Left lobe of liver (tissue), 2 donors: ENCODE measurements around the gene INSM2. TPM values are rescaled to one million over a fixed set of nuclear protein-coding genes. Genes with fewer than 3 reads are reported as not detected.
A peak's percentile ranks its signal among the peaks of the same experiment; 100 is the strongest.

Experiments used
- ATAC-seq: fragments of 200-7000 bp; cut with Tn5 transposase; one replicate; pipeline ENCODE4 v1.9.1; 2020; ENCODE audit warnings: mild to moderate bottlenecking, moderate library complexity
- DNase-seq: peaks from one replicate; pipeline ENCODE4 v3.0.0-alpha.2; 2020; ENCODE audit warnings: low spot score
- total RNA-seq: library from RNA; stranded (reverse); gene quantifications from one replicate; pipeline ENCODE4 v1.2.1, GENCODE V29; 2021
- donor health status: DM: no; HTN: no; CAD: no; lungs with moderate emphysema.
- donor health status: DM: no; HTN: yes; CAD: no.

INSM2 gene, protein sequence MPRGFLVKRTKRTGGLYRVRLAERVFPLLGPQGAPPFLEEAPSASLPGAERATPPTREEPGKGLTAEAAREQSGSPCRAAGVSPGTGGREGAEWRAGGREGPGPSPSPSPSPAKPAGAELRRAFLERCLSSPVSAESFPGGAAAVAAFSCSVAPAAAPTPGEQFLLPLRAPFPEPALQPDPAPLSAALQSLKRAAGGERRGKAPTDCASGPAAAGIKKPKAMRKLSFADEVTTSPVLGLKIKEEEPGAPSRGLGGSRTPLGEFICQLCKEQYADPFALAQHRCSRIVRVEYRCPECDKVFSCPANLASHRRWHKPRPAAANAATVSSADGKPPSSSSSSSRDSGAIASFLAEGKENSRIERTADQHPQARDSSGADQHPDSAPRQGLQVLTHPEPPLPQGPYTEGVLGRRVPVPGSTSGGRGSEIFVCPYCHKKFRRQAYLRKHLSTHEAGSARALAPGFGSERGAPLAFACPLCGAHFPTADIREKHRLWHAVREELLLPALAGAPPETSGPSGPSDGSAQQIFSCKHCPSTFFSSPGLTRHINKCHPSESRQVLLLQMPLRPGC
- total RNA-seq, result not detected

DNA sequence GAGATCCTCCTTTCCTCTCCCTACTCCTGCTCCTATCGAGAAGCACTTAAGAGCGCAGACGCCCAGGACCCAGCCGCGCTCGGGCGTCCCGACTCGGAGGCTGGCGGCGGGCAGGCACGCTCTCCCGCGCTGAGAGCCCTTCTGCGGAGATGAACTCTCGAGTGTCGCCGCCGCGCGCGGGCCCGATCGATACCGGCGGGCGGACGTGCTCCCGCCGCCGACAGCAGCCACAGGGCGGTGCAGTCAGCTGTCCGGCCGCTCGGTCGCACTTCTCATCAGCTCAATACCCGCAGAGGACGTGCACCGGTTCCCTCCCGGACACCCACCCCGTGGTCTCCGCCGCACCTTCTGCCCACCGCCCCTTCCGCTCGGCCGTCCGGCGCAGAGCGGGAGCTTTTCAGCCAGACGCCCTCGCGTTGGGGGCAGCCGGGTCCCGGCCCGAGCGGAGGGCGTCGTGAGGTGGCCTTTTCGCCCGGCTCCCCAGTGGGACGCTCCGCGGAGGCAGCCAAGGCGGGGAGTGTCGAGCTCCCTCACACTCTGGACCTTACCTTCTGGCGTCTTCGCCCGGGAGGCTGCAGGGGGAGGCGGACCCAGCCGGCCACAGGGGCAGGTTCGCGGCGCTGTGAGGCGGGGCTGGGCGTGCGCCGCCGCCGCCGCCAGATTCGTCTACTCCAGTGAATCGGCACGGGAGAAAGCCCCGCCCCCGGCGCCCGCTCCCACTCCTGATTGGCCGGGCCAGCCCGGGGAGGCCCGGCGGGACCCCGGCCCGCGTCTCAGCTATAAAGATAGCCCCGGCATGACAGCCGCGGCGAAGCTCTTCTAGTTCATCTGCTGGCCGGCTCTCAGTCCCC, at the start of gene INSM2:
TSS of gene INSM2 (plus strand) at position 808 of the 851 bp plus-strand sequence. CDS start 89 bp downstream, outside the sequence.
- peak; percentile 53 for DNase-seq
- peak; percentile 81 for ATAC-seq

DNA sequence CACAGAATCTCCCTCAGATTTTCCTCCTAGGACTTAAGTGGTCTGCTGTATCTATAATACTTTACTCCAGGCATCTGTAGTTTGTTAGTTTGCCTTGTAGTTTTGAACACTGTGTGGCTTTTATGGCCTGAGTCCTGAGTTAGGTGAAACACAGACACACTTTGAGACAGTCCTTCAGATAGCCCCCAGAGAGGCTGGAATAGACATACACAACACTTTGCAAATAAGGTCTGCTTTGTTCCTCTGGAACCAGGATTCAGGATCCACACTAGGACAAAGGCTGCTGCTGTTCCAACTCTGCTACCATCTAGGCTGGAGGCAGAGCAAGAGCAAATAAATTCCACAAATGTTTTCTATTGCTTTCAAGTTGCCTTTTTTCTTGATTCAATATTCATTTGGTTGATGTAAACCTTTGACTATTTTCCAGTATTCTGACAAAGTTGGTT, 41.4 kb upstream of the INSM2 start:
- DNase-seq (no peak), ATAC-seq (no peak)

DNA sequence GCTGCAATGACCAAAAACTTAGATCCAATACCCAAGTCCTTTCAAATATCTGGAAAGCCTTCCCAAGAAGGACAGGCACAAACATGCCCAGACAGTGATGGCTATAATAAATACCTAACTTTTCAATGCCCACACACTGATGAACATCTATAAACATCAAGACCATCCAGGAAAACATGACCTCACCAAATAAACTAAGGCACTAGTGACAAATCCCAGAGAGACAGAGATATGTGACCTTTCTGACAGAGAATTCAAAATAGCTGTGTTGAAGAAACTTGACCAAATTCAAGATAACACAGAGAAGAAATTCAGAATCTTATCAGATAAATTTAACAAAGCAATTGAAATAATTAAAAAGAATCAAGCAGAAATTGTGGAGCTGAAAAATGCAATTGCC, 38.7 kb upstream of the INSM2 start:
- ATAC-seq (no peak), DNase-seq (no peak)

DNA sequence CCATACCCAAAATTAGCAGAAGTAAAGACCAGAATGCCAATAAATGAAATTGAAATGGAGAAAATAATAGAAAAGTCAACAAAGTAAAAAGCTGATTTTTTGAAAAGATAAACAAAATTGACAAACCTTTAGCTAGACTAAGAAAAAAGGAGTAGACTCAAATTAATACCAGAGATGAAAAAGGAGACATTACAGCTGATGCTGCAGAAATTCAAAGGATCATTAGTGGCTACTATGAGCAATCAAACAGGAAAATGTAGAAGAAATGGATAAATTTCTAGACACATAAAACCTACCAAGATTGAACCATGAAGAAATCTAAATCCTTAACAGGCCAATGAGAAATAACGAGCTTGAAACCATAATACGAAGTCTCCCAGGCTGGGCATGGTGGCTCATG, 34.8 kb upstream of the INSM2 start:
- ATAC-seq, result no peak

DNA sequence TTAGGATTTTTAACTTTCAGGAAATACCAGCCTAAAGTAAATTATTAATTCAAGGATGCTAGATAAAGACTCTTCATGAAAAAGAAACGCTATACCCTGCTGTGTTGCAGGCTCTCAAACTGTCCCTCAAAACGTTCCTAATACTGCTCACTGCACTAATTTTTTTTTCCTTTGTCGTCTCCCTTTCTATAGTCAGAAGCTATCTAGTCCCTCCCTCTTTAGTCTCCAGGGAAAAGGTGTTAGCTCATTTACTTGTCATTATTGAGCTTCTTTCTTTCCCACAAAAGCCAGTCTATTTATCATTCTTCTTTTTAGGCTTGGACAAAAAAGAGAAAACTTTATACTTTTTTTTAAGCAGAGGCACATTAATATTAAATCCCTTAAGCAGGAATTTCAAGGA, 30.3 kb upstream of the INSM2 start:
- ATAC-seq (no peak), DNase-seq (no peak)

More for the DNA sequence above, 34.8 kb upstream of the INSM2 start:
- DNase-seq, result no peak

DNA sequence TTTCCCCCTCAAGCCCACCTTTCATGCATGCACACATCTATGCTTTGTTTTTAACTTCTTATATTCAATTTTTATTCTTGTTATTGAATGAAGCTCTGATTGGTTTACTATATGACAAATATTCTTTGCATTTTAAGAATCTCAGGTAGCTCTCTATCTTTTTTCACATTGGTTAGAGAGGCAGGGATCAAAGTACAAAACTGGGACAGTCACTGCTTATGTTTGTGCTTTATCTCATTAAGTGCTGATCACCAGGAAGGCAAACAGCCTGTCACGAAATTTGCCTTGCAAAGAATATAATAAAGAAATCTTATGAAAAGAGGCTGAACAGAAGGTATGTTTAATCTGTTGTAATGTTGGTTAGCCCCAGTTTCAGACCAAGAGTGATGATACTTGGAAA, 29.7 kb upstream of the INSM2 start:
- ATAC-seq (no peak), DNase-seq (no peak)

DNA sequence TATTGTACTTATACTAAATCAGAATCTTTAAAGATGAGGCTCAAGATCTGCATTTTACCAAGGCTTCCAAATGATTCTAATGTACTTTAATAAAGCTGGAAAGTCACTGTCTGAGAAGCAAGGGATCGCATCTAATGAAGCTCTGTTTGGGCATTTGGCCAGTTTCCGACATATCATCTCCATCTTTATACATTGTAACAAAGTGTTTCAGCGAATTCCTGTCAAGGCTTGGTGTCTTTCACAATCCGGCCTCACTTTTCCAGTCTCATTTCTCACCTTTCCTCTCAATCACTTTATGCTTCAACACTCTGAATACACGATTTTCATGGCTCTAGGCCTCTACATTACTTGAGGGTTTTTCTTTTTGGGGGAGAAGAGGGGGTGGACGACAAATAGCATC, 27.5 kb upstream of the INSM2 start:
- no peak for ATAC-seq
- DNase-seq, result no peak

DNA sequence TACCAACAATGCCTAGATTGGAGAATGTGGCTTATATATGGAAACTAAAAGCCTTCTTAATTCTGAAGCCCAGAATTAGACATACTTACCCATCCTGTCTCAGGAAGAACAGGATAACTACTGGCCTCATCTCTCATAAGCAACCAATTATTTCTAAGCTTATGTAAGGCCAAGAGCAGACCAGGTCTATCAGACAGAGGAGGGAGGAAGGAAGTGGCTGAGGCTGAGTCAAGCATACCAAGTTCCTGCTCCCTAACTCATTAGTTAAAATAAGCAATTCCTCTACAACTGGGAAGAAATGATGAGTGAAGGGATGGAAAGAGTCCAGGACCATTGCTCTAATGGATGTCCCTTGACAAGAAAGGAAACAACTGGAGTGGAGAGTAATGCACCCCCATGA, 27.0 kb upstream of the INSM2 start:
- DNase-seq (no peak), ATAC-seq (no peak)

DNA sequence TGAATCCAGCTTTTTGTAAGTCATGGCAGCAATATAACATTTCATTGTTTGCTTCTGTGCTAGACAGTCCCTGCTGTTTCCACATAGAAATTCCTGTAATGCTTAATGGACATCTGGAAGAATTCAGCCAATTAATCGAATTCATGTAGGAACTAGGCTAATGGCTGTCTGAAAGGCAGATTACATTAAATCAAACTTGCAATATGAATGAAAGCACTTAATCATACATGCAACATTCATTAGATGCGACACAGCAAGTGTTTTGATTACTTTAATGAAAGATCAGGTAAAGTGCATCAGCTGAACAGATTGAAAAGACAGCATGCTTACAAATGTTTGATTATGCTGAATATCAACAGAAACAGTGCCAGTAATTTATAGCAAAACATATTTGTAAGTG, 24.1 kb upstream of the INSM2 start:
- DNase-seq, result no peak
- ATAC-seq, result no peak

DNA sequence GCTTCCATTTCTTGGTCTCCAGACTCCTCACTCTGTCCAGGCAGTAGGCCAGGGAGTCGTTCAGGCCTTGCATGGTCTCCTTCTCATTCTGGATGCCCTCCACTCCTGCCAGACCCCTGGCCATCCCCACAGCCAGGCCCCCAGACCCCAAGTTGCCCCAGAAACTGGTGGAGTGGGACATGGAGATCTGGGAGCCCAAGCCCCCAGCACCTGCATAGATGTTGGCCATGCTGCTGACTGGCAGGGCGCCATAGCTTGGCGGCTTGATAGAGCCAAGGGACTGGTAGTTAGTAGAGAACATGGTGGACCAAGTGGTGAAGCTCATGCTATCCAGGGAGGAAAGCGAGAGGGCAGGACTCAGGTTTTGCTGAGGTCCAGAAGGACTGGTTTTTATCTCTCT, 21.2 kb upstream of the INSM2 start:
- DNase-seq (no peak), ATAC-seq (no peak)

DNA sequence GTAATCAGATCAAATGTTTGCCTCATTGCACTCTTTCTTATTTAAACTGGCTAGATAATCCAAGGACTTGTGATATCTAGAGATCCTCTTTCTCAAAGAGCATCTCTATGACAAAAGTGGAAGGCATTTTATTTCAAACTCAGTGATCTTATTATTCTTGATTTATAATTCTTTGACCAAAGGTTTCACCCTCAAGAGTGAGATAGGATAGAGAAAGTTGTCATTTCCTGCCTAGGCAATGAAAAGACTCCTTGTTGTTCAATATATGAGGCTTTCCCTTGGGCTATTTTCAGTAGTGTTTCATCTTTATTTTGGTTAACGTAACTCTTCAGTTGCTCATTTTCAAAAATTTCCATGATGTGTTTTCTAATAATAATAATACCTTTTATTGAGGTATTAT, 18.0 kb upstream of the INSM2 start:
- DNase-seq (no peak), ATAC-seq (no peak)

DNA sequence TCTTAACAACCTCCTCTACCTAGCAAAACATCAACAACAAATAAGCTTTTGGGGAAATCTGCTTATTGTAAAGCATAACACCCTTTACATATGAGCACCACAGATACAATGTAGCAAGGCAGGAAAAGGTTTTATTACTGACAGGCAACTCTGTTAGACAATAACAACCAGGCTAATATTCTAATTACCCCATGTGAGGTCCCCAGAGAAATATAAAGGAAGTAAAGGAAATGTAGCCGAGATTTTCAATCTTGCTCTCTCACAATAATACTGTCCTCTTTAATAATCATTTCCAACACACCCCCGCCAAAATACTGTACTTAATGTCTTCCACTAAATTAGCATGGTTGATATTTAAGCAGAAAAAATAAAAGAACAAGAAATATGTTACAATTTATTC, 14.0 kb upstream of the INSM2 start:
- ATAC-seq (no peak), DNase-seq (no peak)

DNA sequence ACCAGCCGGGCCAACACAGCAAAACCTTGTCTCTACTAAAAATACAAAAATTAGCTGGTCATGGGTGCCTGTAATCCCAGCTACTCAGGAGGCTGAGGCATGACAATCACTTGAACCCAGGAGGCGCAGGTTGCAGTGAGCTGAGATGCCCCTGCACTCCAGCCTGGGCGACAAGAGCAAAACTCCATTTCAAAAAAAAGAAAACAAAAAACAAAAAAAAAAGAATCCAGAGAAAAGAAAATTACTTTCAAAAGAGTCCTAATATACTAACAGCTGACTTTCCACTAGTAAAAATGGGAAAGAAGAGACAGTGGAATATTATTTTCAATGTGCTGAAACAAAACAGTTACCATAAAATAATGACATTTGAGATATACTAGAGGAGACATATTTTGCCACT, 8.3 kb upstream of the INSM2 start:
- ATAC-seq (no peak), DNase-seq (no peak)

DNA sequence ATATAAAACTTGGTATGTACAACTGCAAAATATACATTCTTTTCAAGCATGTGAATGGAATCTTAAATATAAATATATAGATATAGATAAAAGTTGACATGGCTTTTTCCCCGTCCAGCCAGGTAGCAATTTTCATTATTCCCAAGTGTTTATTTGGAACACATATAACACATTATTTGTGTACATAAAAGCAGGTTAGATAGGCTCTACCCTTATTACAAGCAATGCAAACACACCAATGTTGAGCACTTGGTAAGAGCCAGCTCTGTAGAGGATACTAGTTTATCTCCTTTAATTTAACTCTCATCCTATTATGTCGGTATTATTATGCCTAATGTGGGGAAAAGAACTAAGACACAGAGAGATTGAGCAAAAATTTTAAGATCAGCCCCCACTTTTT, 7.0 kb upstream of the INSM2 start:
- ATAC-seq (no peak), DNase-seq (no peak)

DNA sequence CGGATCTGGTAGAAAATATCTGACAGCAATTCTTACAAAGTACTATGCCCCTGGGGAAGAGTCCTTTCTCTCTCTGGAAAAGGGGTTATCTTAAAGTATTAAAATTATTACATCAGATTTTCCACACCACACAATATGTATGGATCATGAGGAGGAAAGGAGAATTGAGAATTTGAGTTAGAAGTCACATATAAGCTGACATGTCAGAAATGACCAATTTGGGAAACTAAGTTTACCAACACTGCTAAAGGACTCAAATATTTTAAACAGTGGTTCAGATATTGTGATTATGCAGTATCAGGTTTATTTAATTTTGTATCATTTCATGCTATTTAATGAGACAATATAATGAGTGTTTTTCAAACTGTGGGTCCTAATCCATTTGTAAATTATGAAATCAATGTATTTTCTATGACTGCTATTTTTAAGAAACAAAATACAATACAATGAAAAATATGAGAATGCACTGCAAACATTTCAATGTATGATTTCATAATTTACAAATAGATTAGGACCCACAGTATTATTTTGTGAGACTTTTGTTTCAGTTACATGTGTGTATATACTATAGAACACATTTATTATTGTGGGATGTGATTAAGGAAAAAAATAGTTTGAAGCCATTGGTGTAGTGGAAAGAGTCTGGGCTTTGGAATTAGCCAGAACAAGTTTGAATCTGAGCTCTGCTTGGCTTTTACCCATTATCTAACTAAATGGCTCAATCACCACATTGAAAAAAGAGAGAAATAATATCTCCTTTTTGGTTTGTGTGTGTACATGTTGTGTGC, 1.8 kb upstream of the INSM2 start:
- ATAC-seq (no peak), DNase-seq (no peak)

DNA sequence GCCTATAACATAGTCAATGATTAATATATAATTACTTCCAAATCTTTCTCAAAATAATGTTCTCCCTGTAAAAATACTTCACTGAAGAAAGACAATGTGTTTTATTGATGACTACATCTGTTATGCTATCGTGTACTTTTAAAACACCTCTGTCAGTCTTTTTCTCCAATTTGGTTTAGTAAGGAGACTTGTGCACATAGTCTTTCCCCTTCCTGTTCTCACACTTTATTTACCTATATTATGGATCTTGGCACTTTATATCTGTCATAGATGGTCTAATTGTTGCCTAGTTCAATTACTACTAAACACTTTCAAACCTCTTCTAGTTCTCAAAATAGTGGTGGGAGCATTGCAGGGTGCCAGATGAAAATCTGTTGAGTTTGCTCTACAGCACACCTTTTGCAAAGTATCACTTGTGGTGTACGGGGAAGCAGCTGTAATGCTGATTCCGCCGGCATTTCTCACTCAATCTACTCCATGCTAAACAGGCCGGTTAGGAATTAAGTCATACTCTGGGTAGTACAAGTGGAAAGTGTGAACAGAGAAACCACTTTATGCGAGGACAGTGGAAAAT, 1.1 kb upstream of the INSM2 start:
- no peak for ATAC-seq
- no peak for DNase-seq

DNA sequence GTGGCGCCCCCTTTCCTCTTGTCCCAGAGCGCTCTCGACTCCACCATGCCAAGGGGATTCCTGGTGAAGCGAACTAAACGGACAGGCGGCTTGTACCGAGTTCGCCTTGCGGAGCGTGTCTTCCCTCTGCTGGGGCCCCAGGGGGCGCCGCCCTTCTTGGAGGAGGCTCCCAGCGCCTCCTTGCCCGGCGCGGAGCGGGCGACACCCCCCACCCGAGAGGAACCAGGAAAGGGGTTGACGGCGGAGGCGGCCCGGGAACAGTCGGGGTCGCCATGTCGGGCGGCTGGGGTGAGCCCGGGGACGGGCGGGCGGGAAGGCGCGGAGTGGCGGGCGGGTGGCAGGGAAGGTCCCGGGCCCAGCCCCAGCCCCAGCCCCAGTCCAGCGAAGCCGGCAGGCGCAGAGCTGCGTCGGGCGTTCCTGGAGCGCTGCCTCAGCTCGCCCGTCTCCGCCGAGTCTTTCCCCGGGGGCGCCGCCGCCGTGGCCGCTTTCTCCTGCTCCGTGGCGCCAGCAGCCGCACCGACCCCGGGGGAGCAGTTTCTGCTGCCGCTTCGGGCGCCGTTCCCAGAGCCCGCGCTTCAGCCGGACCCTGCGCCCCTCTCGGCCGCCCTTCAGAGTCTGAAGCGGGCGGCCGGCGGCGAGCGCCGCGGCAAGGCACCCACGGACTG, 376 bp downstream of the INSM2 start:
- ATAC-seq (no peak), DNase-seq (no peak)

DNA sequence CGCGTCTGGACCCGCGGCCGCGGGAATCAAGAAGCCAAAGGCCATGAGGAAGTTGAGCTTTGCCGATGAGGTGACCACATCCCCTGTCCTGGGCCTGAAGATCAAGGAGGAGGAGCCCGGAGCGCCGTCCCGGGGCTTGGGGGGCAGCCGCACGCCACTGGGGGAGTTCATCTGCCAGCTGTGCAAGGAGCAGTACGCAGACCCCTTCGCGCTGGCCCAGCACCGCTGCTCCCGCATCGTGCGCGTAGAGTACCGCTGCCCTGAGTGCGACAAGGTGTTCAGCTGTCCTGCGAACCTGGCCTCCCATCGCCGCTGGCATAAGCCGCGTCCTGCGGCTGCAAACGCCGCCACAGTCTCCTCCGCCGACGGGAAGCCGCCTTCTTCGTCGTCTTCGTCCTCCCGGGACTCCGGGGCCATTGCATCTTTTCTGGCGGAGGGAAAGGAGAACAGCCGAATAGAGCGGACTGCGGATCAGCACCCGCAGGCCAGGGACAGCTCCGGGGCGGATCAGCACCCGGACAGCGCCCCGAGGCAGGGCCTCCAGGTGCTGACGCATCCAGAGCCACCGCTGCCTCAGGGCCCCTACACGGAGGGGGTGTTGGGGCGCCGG, 1.0 kb downstream of the INSM2 start:
- peak; percentile 89 for ATAC-seq
- DNase-seq, result peak; percentile 64

DNA sequence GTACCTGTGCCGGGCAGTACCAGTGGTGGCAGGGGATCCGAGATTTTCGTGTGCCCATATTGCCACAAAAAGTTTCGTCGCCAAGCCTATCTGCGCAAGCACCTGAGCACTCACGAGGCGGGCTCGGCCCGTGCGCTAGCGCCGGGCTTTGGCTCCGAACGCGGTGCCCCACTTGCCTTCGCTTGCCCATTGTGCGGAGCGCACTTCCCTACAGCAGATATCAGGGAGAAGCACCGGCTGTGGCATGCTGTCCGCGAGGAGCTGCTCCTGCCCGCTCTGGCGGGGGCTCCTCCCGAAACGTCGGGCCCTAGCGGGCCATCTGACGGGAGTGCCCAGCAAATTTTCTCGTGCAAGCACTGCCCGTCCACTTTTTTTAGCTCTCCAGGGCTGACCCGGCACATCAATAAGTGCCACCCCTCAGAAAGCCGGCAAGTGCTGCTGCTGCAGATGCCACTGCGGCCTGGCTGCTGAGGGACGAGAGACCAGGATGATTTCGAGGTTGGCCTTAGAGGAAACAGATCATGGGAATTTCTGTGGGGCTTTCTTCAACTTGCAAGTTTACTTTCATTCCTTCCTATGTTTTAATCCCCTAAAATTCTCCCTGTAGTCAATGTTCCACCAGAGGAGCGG, 1.6 kb downstream of the INSM2 start:
- ATAC-seq, result no peak
- DNase-seq, result no peak
